GM18498 (cell line): Measurements from ENCODE around the gene PLRG1.

Source experiments
- ATAC-seq: cut with Tn5 transposase; IDR thresholded peaks from one replicate; pipeline ENCODE4 v1.9.1; 2021; ENCODE audit warnings: mild to moderate bottlenecking, moderate library complexity; ENCODE audit not compliant: unreplicated experiment

PLRG1 gene

GRCh38 chr4:154574311-154574710, 24.1 kb upstream of the PLRG1 start:
- no peak for ATAC-seq

- ATAC-seq = no peak
These were observed 23.1 kb upstream of the PLRG1 start for GRCh38 chr4:154573190-154573870.

DNA sequence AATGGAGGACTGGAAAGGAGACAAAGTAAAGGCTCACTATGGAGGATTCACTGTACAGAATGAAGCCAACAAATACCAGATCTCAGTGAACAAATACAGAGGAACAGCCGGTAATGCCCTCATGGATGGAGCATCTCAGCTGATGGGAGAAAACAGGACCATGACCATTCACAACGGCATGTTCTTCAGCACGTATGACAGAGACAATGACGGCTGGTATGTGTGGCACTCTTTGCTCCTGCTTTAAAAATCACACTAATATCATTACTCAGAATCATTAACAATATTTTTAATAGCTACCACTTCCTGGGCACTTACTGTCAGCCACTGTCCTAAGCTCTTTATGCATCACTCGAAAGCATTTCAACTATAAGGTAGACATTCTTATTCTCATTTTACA, 19.4 kb upstream of the PLRG1 start:
- ATAC-seq = no peak

GRCh38 chr4:154569028-154569427, 18.8 kb upstream of the PLRG1 start:
- no peak for ATAC-seq

DNA sequence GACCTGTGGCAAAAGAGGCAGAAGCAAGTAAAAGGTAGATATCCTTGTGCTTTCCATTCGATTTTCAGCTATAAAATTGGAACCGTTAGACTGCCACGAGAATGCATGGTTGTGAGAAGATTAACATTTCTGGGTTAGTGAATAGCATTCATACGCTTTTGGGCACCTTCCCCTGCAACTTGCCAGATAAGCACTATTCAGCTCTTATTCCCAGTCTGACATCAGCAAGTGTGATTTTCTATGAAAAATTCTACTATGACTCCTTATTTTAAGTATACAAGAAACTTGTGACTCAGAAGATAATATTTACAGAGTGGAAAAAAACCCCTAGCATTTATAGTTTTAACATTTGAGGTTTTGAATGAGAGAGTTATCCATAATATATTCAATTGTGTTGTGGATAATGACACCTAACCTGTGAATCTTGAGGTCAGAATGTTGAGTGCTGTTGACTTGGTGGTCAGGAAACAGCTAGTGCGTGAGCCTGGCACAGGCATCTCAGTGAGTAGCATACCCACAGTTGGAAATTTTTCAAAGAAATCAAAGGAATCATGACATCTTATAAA, 16.5 kb upstream of the PLRG1 start:
- ATAC-seq = no peak

- ATAC-seq = no peak
These were observed 15.5 kb upstream of the PLRG1 start for GRCh38 chr4:154565704-154566103.

- ATAC-seq = no peak
These were observed 14.1 kb upstream of the PLRG1 start for GRCh38 chr4:154564311-154564710.

GRCh38 chr4:154562697-154563254, 12.6 kb upstream of the PLRG1 start, which contains the start of gene FGB:
Gene FGB, plus strand, starts transcription at chr4:154563011. Its CDS starts 8 bp downstream, at chr4:154563019.
- no peak for ATAC-seq

GRCh38 chr4:154560824-154561231, 10.6 kb upstream of the PLRG1 start:
- no peak for ATAC-seq

- no peak for ATAC-seq
These were observed 10.2 kb upstream of the PLRG1 start for GRCh38 chr4:154560419-154560801.

GRCh38 chr4:154559494-154560418, 9.6 kb upstream of the PLRG1 start:
- peak; percentile 87 for ATAC-seq

DNA sequence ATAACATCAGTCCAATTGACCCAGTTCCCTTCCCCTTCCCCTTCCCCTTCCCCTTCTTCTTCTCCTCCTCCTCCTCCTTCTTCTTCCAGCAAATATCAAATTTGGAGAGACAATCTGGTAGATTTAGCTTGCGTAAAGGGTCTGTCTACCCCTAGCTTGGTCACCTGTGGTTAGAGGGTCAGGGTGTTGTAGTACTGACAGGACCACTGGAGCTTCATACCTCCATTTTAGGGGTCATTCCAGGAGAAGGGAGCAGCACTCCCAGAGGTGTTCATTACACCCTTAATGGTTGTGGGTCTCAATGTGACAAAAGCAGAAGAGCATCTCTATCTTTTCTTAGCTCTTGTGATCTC, 8.9 kb upstream of the PLRG1 start:
- peak; percentile 23 for ATAC-seq

- peak; percentile 58 for ATAC-seq
These were observed 1.9 kb upstream of the PLRG1 start for GRCh38 chr4:154551872-154552686.

GRCh38 chr4:154545689-154546088, 4.5 kb downstream of the PLRG1 start:
- no peak for ATAC-seq

DNA sequence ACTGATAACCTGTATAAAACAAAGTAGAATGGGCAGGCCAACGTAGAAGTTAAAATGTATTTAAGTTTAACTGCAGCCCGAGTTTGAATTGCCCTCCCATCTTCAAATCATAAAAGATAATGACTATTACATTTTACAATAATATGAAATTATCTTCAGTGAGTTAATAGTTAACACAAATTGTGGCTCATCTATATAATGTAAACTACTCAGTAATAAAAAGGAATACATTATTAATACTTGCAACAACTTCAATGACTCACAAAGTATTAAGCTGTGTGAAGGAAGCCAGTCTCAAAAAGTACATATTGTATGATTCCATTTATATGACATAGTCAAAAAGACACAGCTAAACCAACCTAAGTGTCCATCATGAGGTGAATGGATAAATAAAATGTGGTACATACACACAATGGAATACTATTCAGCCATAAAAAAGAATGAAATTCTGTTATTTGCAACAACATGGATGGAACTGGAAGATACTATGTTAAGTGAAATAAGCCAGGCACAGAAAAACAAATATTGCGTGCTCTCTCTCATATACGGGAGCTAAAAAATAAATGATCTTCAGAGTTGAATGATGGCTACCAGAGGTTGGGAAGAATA, 7.8 kb downstream of the PLRG1 start:
- no peak for ATAC-seq

DNA sequence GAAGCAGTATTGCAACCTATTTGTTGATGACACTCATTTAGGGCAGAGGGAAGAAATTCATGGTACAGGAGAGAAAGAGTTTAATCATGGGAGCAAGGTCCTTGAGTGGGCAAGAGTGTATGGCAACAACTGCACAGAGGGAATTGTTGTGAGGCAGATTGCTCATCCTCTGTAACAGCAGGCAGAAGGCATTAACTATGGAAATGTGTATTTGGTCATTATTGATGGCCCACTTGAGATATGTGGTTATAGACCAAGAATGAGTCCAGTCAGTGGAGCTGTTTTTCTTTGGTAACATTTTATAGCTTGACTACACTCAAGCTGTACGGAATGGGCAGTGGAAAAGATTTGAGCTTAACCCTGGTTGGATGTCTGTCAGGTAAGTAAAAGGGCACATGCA, 15.9 kb downstream of the PLRG1 start:
- no peak for ATAC-seq

DNA sequence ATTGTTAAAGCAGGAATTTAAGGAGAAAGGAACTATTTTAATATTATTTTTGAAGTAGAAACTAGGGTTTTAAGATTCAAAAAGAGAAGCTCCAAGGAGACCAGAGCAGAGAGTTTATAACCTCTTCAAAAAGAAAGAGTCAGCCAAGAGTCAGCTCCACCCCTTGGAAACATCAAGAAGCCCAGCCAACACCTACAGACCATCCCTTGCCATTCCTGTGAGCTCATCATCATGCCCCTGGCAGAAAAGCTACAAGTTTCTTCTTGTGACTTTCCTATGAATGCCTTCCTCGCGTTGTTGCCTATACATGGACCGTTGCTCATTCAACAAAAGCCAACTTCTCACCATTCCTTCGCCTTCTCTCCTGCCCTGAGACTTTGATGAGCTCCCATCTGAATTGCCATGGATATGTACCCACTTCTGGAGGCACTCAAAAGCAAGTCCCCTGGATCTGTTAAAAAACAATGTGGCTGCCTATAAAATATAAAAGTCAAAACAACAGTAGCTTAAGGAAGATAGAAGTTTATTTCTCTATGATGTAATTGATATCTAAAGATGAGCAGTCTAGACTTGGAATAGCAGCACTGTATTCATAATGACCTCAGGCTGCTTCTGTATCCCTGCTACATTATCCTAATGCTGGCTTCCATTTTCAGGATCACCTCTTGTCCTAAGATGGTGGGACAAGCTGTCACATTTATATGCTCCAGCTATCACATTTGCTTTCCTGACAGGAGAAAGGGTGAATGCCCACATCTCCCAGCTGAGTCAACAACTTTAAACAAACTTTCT, 20.3 kb downstream of the PLRG1 start:
- no peak for ATAC-seq

GRCh38 chr4:154528869-154529268, 21.3 kb downstream of the PLRG1 start:
- no peak for ATAC-seq

GRCh38 chr4:154527308-154527707, 22.9 kb downstream of the PLRG1 start:
- no peak for ATAC-seq
